GM18907 (cell line): ENCODE results near the gene ATRAID.

ENCODE experiments used
- ATAC-seq: cut with Tn5 transposase; IDR thresholded peaks from one replicate; pipeline ENCODE4 v1.9.1; 2021; ENCODE audit warnings: mild to moderate bottlenecking, moderate library complexity; ENCODE audit not compliant: unreplicated experiment

The ATRAID gene

DNA sequence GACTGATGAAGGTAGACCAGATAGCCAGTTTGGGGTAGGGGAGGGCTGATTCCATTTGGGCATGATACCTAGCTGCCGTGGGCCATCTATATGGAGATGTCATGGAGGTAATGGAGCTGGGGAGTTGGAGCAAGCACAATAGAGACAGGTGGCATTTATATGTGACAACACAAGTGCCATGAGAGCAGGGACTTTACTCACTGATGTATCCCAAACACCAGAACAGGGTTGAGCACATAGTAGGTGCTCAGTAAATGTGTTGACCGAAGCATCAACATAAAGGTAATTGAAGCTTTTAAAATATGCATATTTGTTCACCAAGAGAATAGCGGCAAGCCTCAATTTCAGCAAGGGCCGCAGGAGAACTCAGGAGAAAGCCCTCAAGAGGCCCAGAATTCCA, 36.1 kb downstream of the ATRAID start:
- no peak for ATAC-seq

DNA sequence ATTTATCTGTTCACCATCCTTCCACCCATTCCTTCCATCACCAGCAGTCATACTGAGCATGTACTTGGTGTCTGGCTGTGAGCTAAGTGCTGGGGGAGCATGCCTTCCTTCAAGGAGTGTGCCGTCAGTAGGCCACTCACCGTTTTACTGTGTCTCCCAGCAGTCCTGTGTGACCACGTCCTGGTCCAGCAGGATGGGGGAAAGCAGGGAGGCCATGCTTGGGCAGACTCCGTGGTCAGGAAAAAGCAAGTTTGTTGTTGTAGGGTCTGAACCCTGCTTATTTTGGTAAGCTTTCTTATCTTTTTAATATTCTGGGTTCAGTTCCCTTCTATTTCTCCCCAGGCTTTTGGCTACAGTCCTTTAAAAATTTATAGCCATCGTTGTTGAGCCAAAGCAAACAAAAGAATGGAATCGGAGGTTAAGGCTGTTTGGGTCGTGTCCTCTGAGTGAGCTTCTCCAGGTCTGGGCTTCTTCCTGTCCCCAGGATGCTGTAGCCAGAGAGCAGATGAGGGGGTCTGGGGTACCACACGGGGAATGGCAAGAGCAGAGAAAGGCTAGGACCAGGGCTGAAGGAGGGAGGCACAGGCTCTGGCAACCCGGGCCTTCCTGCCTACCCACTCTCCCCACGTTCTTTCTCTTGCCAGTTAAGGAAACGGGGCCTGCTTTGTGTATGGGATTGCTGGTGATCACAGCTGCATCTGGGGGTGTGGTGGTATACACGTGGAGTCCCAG, 37.5 kb downstream of the ATRAID start:
- no peak for ATAC-seq

DNA sequence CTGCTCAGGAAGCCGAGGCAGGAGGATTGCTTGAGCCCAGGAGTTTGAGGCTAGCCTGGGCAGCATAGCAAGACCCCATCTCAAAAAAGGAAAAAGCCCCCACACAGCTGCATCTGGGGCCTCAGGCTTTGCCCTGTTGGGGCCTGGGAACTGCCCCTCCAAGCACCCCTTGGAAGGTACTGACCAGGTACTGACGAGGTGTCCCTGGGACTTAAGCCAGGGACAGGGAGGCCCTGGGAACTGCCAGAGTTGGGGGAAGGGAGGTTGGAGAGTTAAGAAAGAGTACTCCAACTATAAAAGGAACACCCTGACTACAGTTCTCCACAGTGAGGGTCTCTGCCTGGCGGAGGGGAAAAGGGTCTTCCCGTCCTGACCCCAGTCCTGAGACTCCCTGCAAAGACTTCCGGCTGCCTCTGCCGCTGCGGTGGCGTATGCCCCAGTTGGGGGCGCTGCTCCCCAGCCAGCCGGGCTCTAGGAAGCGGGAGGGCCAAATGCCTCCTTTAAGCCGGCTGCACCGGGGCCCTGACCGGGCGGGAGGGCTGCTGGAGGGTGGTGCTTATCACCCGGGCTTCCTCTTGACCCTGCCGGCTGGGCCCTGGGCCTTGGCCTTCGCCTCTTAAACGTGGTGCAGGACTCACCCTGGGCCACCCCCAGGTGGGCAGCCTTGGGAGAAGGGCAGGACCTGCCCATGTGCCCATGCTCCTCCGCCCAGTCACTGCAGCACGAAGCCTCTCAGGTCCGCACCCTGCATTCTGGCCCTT, 38.2 kb downstream of the ATRAID start:
- peak; percentile 44 for ATAC-seq

GRCh38 chr2:27250652-27251379, 39.0 kb downstream of the ATRAID start:
- ATAC-seq: no peak

GRCh38 chr2:27251766-27252165, 39.9 kb downstream of the ATRAID start:
- no peak for ATAC-seq

DNA sequence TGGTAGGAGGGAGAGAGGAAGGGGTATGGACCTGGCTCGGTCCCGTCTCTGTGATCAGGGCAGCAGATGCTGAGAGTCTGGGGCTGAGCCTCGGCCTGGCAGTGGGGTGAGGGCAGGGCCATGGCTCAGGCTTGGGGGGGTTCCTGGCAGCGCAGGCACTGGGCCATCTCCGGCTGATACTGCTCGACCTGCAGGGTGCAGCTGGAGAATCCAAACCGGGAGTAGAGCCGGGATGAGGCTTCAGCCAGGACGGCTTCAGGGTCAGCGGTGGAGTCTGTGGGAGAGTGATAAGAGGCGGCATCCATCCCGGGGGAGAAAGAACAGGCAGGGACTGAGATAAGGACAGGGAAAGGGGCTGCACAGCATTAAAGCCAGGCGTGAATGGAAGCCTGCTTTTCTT, 43.3 kb downstream of the ATRAID start:
- no peak for ATAC-seq

DNA sequence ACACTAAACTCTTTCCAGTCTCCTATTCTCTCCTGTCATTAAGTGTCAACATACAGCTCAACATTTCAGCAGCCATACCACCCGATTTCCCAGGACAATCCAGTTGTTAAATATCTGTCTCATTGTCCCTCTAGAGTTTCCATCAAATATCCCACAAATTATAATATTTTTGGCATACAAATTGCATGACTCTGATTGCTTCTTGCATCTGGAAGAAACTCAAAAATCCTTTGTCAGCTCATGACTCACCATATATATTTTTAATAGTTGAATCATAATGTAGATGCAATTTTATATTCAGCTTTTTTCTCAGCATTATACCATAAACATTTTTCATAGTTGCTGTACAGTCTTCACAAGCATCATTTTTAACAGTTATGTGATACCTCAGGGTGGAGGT, 43.8 kb downstream of the ATRAID start:
- no peak for ATAC-seq

GRCh38 chr2:27256855-27257454, 45.1 kb downstream of the ATRAID start:
- ATAC-seq: no peak

GRCh38 chr2:27258051-27258450, 46.2 kb downstream of the ATRAID start:
- ATAC-seq: no peak

- ATAC-seq: no peak
These were observed 49.5 kb downstream of the ATRAID start for GRCh38 chr2:27261241-27261925.

GRCh38 chr2:27261926-27262298, 50.1 kb downstream of the ATRAID start:
- ATAC-seq: no peak

GRCh38 chr2:27262379-27263286, 50.8 kb downstream of the ATRAID start, which contains the start of gene SLC30A3:
Gene SLC30A3, minus strand, starts transcription at chr2:27263047. Its CDS starts 141 bp downstream, at chr2:27262906.
- ATAC-seq: peak; percentile 53

DNA sequence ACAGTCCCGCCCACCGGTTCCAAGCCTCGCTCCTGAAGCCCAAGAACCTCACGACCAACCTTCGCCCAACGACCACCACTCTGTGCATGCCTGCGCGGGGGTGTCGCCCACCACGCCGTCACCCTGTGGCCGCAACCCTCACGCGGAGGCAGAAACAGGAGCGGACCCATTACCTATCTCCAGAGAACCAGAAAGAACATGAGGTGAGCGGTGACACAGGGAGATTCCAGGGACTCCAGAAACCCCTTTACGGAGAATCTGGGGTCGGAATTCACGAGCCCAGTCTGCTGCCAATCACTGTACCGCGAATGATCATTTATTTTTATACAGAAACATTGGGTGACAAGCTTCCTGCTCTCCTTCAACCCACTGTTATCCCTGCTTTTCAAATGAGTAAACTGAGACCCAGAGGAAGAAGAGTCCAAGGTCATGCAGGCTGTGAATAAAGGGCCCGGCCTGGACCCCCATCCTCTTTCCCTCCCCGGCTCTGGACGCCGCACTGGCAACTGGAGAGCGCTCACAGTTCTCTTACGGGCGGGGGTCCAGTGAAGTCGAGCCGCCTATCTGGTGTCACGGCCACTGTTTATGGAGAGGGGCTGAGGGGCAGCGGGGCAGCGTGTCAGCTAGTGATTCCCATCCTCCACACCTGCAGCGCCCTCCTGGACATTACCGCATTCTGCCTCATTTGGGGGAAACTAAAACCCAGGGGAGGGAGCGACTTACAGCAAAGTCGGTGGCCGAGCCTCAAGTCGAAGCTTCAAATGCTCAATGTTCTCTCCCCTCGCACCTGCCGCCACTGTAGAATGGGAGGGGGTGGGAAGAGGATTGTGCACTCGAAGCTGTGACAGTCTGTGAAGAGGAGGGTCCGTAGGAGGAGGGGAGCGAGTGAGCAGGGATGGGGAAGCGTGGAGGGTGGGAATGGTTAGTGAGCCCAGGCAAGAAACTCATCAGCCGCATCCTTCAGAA, 51.7 kb downstream of the ATRAID start:
- ATAC-seq: no peak

GRCh38 chr2:27264253-27264752, 52.5 kb downstream of the ATRAID start:
- ATAC-seq: peak; percentile 26

- peak; percentile 51 for ATAC-seq
These were observed 53.1 kb downstream of the ATRAID start for GRCh38 chr2:27264753-27265535.

- ATAC-seq: no peak
These were observed 53.7 kb downstream of the ATRAID start for GRCh38 chr2:27265536-27265870.
